GM12873 (cell line): Measurements from ENCODE around the gene NPAS3.

Experiments
- TF ChIP-seq, protein P1 (sequence below): IDR thresholded peaks from 2 replicates; pipeline ENCODE4 v1.5.1; 2012; ENCODE audit warnings: low read depth, mild to moderate bottlenecking, moderate library complexity, low read length, control low read depth; ENCODE audit not compliant: insufficient read depth; ENCODE audit errors: missing control alignments

NPAS3 gene

GRCh38 chr14:33493266-33493665 is 554.6 kb downstream of the NPAS3 start:
- TF ChIP-seq, protein P1, sequence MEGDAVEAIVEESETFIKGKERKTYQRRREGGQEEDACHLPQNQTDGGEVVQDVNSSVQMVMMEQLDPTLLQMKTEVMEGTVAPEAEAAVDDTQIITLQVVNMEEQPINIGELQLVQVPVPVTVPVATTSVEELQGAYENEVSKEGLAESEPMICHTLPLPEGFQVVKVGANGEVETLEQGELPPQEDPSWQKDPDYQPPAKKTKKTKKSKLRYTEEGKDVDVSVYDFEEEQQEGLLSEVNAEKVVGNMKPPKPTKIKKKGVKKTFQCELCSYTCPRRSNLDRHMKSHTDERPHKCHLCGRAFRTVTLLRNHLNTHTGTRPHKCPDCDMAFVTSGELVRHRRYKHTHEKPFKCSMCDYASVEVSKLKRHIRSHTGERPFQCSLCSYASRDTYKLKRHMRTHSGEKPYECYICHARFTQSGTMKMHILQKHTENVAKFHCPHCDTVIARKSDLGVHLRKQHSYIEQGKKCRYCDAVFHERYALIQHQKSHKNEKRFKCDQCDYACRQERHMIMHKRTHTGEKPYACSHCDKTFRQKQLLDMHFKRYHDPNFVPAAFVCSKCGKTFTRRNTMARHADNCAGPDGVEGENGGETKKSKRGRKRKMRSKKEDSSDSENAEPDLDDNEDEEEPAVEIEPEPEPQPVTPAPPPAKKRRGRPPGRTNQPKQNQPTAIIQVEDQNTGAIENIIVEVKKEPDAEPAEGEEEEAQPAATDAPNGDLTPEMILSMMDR: no peak

DNA sequence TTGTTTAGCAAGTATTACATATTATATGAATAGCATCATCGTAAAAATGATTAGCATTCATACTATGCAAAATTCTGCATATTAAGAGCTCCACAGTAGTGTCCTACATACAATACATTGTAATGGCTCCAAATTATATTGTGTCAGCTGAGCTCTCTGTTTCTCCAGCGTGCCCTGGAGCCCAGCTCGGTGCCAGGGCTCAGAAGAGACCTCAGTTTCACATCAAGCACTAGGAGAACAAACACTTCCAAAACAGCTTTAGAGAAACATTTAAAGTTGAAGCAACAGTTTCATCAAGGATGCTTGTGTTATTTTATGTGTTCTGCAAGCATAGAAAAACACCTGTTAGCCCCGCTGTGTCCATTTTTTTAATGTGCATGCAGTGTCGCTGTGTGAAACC is 555.3 kb downstream of the NPAS3 start:
- TF ChIP-seq, protein P1: no peak

- TF ChIP-seq, protein P1: no peak
Measured at GRCh38 chr14:33499687-33500086, 561.0 kb downstream of the NPAS3 start.

DNA sequence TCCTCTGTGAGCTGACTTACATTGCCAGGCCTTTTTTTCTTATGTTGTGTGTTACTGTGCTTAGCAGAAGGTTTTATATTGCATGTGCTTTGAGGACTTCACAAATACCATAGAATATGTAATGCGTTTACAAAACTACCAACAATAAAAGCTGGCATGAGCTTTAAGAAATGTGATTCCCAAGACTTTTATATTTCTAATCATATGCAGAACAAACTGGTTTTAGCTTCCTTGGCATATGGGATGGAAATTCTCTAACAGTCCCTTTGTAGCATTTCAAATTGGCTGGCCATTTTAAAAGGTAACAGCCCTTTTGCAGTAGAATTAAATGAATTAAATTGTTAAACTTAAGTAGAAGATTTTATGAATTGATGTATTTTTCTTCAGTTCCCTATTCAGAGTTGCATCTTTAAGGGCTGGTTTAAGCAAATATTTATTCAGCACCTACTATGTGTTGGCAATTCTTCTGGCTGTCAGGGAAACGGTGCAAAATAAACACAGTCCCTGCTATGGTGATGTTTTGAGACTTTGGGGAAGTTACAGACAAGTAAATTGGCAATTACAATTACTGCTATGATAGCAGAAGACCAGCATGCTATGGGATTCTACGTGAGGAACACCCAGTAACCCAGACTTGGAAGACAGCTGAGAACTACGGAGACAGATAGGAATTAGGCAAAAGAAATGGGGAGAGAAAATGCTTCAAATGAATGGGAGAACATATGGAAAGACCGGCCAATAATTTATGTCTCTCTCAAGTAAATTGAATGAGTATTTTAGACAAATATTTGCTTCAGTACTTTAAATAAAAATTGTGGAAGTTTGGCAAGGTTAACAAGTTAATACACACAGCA is 565.8 kb downstream of the NPAS3 start:
- TF ChIP-seq, protein P1: no peak

GRCh38 chr14:33505266-33505962 is 566.7 kb downstream of the NPAS3 start:
- TF ChIP-seq, protein P1: no peak

GRCh38 chr14:33505963-33506329 is 567.3 kb downstream of the NPAS3 start:
- TF ChIP-seq, protein P1: no peak

DNA sequence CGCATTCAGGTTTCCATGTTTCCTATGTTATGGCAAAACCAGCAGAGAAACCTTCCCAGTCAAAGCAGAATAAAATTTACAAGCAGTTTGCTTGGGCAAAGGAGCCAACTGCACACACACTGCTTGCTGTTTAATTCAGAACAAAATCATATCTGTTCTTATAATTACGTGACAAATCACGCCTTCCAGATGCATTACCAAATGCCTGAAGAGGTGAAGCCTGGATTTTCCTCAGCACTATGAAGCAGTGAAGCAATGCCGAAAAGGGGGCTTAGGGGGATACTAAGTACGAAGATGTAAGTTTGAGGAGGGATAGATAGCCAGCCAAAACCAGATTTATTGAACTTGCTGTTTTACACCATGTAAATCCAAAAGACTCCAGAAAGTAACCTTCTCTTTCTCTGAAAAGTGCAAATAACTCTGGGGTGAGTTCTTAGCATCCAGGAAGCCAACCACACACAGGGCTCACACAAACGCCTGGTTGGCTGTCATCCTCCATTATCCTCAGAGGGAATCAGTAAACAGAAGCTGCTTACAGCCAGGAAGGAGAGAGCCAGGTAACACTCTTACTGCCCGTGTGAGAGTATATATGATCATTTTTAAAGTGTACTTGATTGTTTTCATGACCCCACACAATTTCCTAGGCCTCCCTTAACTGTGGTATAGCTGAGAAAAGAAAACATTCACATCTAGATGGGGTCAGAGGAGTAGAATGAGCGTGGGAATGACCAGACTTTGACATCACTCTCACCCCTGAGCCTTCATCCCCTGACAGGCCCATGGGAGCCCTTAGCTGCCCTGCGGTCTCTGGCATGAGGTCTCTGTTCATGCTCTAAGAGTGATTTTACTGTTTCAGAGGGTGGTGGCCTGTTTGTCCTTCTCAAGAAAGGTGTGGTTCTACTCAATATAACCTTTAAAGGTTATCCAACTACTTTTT is 569.7 kb downstream of the NPAS3 start:
- TF ChIP-seq, protein P1: no peak
